AG20443 (cell line): ENCODE results near the gene OXER1.
A peak's percentile ranks its signal among the peaks of the same experiment; 100 is the strongest.

ENCODE experiments used
- DNase-seq: peaks from one replicate; pipeline ENCODE4 v3.0.0; 2012; ENCODE audit warnings: low spot score, mixed read lengths

OXER1 gene

DNA sequence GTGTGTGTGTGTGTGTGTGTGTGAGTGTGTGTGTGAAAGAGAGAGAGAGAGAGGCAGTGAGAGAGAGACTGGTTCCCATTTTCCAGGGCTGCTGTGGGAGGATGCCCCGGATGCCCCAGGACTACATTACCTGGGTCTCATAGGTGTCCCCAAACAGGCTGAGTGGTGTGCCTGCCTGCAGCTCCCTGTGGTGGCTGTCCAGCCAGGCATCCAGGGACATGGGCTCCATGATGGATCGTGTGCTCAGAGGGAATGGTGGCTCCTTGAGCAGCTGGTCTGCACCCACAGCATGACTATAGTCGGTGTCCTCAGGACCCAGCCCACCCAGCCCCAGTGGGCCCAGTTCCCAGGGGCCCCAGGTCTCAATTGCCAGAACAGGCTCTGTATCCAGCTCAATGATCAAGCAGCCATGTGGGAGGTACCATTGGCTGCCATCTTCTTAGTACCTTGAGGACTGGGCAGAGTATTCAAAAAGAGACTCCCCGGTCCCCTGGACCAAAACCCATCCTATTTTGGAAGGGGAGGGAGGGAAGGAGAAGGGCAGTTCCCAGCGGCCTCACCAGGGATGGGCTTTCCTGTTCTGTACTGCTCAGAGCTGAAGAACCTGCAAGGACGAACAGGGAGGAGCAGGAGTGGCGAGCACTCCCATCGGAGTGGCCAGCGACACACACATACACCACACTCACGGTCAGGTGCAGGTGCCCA is 5.8 kb upstream of the OXER1 start:
- no peak for DNase-seq

DNA sequence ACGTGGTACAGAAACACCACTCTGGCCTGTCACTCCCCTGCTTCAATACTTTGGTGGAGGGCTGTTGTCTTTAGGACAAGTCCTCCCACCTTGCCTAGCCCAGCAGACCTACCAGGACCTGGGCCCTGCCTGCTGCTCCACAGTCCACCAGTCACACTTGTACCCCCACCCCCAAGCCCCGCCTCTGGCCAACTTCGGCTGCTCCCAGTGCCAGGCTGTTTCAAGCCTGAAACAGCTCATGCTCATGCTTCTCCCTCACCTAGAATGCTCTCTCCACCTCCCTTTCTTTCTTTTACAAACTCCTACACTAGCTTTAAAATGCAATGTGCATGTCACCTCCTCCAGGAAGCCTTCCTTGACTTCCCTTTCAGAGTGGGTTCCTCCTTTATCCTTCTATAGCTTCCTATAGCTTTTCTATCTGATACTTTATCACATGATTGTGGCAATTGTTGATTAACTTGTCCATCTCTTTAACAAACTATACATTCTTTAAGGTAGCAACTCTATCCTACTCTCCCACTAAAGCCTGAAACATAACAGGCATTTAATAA is 4.8 kb upstream of the OXER1 start:
- DNase-seq, result no peak

DNA sequence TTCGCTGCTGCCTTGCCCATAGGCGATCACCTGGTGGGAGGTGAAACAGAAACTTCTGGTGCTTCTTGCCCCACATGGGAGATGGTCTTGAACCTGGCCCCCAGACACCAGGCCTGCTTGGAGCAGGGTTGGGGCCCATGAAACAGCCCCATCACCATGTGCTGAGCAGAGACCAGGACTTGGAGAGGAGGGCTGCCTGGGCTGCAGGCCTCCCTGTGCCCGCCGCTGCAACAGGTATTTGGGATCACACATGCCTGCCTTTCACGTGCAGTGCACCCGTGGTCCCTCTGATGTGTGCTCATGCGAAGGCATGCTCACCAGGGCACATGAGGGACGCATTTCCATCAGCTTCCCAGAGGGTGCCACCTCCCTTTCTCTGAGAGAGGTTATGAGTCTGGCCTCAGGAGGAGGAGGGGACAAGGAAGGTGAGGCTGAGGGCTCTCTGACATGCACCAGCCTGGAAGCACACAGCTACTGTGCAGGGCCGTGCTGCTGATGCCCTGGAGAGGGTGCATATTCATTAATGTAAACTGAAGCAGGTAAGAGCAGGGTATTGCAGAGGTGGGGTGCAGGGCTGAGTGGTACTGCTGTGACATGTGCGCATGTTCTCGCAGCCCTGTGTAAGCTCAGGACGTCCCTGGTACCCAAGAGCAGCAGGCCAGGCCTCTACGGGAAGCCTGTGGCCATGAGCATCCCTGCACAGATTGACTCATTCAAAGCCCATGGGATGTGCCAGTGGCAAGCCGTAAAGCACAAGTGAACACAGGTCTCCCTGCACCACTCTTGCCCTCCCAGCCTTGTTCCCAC is 4.2 kb upstream of the OXER1 start:
- DNase-seq, result no peak

DNA sequence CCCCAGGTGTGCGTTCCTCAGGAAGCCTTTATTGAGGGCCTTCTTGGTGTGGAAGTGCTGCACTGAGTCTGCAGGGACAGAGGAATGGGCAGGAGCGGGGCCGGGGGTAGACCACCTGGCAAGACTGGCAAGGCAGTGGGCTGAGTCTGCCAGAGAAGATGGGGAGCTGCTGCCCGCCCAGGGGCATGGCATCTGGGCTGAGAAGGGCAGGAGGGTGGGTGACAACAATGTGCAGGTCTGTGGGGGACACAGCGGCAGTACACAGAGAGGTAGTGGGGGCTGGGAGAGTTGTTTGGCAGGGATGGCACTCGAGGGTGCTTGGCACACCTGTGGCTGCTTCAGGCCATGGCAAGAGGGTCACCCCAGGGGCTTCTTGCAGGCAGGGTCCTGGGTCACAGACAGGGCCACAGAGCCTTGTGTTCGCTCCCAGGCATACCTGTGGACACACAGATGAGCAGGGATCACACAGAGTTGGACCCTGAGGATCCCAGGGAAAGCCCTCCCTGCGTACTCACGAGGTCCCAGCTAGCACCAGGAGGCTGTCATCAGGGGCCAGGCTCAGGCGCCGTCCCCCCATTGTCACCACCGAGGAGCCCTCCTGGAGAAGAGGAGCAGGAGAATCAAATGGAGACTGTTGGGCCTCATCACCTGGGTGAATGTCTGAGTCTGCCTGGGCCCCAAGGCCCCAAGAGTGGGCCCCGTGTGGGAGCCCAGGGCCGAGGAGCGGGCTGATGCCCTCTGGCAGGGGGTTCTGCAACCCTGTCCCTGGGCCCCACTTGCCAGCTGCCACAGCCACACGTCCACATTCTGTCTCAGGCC is 3.4 kb upstream of the OXER1 start:
- DNase-seq, result no peak

DNA sequence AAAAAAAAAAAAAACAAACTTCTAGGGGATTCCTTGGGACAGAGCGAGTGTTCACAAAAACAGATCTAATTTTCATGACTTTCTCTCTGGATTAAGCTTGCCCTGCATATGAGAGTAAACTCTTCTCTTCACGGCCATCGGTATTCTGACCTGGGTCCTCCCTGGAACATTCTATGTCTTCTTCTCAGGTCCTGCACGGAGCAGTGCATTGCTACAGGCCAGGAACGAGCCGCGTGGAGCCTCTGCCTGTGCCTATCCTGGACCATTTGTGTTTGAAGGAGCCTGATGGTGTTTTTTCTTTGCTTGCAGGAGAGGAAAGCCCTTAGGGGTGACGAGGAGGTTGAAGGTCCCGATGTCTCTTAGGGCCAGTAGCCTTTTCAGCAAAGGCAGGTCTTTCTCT is 1.8 kb upstream of the OXER1 start:
- no peak for DNase-seq

DNA sequence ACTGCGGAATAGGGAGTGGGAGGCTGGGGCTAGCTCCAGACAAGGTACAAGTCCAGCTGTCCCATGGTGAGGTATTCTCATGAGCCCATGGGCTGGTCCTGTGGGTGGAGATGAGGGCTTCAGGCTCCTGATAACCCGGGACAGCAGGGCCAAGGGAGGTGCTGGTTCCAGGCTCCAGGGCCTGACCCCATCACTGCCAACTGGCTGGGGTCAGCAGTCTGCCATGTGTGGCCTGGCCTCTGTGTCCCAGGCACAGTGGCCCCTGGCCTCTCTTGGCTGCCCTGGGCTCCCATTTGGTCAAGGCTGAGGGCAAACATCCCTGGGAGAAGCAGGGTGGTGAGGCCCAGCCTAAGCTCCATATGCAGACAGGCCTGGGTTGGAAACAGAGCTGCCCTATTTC is 966 bp upstream of the OXER1 start:
- no peak for DNase-seq

DNA sequence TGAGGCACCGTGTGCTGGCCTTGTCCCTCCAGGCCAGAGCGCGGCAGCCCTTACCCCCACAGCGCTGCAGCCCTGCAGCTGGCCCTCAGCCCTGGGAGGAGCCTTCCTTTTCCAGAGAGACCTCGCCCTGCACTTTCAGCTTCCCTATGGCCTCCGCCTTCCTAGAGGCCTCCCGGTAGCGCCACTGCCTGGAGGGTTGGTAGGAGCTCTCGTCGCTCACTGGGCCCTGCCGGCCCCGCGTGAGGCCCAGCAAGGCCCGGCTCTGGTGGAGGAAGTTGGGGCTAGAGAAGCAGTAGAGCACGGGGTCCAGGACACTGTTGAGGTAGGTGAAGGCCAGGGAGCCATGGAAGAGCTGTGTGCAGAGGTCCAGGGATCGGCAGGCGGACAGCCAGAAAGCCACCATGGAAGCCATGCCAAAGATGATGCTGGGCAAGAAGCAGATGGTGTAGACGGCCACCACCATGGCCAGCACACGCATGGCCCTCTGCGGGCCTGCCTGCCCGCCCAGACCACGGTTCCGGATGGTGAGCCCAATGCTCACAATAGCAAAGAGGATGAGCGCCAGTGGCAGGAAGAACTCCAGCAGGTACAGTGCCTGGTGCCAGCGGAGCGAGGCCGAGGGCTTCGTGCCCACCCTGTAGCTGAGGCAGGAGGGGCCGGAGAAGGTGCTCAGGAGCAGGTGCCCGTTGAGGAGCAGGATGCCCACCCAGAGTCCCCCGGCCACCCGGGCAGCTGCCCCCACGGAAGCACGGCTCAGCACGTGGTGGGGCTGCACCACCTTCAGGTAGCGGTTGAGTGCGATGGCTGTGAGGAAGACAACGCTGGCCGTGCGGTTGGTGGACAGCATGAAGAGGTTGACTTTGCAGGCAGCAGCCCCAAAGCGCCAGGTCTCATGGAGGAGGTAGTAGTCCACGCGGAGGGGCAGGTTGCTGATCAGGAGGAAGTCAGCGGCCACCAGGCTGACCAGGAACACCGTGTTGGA is 821 bp downstream of the OXER1 start:
- DNase-seq, result no peak

DNA sequence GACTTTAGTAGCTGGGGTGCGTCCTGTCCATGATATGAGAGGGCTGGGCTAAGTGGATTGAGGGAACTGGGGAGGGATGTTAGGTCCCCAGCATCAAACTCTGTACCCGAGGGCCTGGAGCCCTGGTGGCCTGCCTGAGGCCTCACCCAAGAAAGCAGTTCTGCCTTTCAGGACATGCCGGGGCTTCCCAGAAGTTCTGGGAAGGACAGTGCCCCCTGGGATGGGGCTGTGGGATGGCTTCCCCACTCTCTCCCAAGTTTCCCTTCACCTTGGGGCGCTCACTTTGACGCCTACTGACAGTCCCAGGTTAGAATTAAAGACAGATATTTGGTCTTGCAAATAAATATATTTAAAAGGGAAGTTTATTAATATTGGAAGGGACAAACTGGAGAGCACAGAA is 1.8 kb downstream of the OXER1 start:
- DNase-seq, result no peak

DNA sequence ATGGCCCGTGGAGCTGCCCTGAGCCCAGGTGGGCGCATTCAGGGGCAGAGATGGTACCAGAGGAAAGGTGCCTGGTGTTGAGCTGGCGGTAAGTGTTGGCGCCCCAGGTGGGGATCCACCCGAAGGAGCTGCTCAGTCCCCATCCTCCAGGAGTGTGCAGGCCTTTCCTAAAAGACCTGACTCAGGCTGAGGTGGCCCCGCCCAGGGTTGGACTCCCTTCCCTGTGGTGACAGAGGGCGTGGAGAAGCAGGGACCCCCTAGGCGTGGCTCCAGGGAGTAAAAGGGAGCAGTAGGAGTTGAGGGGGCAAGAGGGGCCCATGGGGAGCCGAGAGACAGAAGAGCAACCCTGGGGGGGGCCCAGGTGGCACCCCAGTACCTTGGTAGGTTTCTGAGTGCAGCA is 2.4 kb downstream of the OXER1 start:
- DNase-seq, result no peak

DNA sequence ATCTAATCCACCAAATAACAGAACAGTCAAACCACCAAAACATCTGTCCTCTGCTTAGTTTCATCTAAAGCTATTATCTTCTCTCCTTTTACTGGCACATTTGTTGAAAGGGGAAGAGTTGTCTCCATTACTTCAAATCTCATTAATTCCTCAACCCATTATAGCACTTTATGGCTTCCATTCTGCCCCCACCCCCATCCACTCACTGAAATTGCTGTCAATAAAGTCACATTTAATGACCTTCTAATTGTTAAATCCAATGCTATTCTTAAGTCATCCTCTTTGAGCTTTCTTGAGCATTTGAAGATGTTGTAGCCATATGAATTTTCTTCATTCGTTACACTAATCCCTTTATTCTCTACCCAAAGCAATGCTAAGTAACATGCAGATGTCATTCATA is 5.2 kb downstream of the OXER1 start:
- DNase-seq, result no peak

DNA sequence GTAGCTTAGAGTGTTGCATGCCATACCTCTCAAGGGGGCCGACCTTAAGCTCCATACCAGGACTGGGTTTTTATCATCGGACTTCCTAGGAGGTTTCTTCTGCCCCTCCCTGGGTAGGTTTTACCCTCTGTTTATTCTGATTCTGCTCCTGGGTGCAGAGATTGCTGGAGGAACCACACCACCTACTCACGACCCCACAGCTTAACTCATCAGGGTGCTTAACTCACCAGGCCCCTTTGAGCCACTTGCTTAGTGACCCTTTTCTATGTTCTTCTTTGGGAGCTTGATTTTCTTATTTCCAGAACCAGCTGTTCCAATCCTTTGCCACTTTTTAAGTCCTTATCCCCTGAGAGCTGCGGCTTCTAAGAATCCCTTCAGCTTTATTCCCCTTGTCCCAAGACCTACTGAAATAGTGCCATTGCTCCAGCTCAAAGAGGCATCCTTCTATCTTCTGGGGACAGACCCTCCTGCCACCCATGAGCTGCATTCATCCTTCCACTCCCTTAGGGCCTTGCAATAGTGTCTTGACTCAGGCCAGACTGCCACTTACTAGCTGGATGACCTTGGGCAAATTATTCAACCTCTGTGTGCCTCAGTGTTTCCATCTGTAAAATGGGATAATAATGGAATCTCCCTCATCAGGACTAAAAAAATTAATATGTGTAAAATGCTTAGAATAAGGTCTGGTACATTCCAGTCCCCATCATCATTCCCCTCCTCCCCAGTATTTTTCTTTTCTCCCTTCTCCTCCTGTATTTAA is 5.8 kb downstream of the OXER1 start:
- DNase-seq, result no peak

DNA sequence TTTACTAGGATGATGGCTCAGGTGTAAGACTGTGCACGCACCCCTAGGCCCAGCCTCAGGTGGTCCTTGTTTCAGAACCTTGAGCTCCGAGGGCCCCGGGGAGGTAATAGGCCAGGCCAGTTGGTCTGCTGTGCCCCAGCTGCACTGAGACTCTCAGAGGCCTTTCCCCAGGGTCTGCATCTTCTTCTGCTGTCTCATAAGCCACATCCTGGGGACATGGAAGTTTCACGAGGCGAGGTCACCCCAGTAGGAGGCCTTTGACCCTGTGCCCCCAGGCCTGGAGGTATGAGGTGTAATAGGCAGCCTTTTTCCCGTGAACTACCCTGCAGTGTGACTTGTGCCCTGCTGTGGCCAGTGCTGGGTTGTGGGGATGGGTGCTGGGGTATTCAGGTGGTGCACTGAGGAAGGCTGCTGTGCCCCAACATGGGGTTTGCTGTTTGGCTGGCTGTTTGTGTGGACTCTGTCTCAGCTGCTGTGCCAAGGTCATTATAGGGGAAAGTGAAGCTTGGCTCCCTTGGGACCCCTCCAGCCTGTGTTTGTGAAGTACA is 6.9 kb downstream of the OXER1 start:
- DNase-seq, result no peak

DNA sequence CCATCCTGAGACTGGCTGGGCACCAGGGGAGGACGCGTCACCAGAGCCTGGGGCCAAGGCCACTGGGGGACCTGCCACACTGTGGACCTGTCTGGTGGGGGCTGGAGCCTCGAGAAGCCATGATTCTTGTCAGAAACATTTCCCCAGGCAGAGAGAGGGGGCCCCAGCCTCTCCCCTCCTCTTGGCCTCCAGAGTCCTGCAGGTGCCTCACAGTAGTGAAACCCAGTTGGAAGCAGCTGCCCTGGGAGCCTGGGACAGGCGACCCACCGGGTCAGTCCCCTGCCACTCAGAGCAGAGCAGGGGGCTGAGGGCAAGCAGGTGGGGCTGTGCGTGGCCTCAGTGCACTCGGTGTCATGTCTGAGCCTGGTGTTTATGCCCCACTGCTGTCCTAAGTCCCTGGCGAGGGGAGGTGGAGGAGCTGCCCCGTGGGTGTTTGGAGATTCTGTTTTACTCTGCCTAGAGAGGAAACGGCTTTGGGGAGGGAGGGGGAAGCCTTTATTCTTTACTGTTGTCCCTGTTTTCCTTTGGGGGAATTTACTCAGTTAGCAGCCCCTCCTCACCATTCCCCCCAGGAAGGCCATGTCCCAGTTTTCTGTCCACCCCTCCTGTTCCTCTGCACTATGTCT is 7.7 kb downstream of the OXER1 start:
- DNase-seq, result no peak

DNA sequence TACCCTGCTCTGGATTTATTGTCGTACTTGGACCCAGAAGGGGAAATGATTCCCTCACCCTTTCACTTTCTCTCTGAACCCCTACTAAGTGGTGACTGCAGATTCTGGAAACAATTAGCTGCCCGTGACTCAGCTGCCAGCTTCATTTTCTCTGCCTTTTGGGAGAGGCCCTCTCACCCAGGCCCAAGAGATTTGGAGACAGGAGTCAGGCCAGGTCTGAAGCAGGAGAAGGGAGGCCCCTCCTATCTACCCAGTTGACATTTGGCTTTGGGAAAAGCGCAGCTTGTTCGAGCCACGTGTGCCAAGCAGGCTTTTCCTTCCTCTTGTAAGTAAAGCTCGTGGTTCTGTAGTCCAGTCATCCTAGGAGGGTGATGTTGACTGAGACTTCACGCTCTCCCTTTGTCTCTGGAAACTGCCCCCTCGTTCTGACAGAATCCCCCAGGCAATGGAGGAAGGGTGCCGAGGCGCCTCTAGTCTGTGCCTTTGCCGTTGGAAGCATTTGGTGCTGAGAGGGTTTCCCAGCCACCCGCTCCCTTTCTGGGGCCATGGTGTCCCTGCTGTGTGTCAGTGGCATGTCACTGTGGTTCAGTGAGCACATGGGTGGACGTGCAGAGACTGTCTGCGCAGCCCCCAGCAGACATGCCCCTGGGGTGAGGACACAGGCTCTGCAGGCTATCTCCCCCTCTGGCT is 8.6 kb downstream of the OXER1 start:
- peak; percentile 66 for DNase-seq

DNA sequence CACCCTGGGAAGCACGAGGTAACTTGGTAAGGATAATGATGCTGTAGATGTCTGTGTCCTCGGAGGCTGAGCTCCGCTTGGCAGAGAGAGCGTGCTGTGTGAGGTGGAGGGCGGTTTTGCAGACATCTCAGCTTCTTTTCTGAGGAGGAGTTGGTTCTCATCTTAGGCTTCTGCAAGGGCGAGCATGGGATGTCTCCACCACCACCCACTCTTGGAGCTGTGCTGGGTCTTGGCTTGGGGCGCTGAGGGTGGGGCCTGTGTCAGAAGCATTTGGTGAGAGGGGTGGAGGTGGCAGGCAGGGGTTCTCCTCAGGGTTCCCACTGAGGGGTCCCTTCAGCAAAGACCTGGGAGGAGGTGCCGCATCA is 9.2 kb downstream of the OXER1 start:
- no peak for DNase-seq

DNA sequence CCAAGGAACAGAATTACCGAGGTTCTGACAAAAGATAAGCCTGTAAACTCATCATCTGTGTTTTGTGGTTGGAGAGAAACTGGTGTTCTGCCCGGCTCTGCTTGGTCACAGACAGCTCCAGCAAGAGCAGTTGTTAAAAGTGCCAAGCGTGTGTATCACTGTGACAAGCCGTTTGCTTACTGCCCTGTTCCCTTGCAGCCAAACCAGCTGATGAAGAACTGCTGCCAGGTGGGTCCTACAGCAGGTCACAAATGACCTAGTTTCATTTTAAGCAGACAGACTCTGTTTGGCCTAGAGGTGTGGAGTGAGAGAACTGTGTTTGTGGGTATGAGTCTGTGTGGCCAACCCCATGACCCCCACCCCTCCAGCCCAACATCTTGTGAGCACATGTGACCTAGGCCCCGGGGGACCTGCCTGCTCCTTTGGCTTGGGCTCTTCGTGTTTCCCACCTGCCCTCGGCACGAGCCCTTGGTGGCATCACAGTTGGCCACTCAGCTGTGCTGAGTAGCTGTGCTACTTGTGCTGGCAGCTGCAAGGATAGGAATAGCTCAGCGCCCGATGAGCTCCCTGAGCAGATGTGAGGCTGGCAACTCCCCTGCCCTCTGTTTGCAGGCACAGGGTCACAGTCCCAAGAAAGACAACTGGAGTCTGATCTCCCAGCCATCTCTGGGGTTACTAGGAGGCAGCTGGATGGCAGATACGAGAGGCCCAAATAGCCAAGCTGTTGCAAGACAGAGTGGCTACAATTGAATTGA is 9.7 kb downstream of the OXER1 start:
- DNase-seq, result no peak

DNA sequence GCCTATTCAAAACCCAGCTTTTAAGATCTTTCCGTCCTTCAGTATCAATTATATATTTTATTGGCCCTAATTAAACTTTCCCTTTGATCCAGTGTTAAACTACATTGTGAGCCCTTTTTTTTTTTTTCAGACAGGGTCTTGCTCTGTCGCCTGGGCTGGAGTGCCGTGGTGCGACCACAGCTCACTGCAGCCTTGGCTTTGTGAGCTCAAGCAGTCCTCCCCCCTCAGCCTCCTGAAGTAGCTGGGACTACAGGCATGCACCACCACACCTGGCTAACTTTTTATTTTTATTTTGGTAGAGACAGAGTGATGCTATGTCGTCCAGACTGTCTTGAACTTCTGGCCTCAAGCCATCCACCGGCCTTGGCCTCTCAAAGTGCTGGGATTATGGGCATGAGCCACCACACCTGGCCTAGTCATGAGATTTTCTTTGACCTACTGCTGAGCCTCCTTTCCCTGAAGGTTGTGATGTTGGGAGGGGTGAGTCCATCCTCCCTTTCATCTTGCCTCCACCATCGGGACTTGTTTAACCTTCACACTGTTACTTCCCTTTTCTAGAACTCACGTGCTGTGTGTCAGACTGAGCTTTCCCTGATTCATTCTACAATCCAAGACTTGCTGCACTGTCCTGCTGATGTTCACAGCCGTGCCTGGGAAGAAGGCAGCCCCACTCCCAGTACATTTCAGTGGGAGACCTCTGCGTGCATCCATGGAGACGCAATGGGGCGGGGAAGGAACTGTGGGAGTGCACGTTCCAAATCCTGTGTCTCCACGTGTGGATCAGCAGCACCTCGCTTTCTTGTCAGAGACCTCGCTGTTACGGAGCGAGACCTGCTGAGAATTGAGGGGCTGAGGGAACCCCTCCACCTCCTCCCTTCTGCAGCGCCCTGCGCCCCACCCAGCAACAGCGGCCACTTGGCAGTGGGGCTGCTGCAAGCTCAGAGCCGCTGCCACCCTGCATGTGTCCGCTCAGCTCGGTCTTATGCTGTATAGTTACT is 10.8 kb downstream of the OXER1 start:
- no peak for DNase-seq
